Prostate gland (tissue), 2 donors: ENCODE data around the gene METTL5.

ENCODE experiments used
- POLR2AphosphoS5 ChIP-seq: sonication (generic); formaldehyde crosslinking; IDR thresholded peaks from one replicate; pipeline ENCODE4 v1.6.1; 2017; ENCODE audit warnings: antibody characterized with exemption
- TF ChIP-seq, protein P1 (sequence below), 4 experiments: fragments of 200-600 bp in 2 of 4; fragments of 450-650 bp in 2 of 4; sonication (generic) in 2 of 4; IDR thresholded peaks; 1 replicate in 3 of 4; 2 replicates in 1 of 4; pipeline ENCODE4 v1.5.1; 2016 to 2019; ENCODE audit warnings: antibody characterized with exemption in 4 of 4, mild to moderate bottlenecking in 2 of 4, moderate library complexity in 2 of 4

DNA sequence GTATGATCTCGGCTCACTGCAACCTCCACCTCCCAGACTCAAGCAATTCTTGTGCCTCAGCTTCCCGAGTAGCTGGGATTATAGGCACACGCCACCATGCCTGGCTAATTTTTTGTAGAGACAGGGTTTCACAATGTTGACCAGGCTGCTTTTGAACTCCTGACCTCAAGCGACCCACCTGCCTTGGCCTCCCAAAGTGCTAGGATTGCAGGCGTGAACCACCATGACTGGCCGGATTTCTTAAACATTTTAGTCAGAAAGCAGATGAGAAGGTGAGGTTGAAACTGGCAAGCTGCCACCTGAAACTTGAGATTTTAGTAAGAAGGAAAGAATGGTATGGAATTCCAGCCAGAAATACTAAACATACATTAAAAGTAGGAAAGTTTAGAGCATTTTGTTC lies 59.2 kb downstream of the METTL5 start:
- TF ChIP-seq, protein P1, sequence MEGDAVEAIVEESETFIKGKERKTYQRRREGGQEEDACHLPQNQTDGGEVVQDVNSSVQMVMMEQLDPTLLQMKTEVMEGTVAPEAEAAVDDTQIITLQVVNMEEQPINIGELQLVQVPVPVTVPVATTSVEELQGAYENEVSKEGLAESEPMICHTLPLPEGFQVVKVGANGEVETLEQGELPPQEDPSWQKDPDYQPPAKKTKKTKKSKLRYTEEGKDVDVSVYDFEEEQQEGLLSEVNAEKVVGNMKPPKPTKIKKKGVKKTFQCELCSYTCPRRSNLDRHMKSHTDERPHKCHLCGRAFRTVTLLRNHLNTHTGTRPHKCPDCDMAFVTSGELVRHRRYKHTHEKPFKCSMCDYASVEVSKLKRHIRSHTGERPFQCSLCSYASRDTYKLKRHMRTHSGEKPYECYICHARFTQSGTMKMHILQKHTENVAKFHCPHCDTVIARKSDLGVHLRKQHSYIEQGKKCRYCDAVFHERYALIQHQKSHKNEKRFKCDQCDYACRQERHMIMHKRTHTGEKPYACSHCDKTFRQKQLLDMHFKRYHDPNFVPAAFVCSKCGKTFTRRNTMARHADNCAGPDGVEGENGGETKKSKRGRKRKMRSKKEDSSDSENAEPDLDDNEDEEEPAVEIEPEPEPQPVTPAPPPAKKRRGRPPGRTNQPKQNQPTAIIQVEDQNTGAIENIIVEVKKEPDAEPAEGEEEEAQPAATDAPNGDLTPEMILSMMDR (IDR thresholded peaks at IDR 0.05) = no peak
- no peak for TF ChIP-seq POLR2AphosphoS5
